ENCODE measurements around the gene ARPC4.
"Not testable (repeated sequence)": the region's sequence is repeated elsewhere in the genome, so short reads cannot be mapped to it uniquely, and the experiment has no call there.

ARPC4 gene

DNA sequence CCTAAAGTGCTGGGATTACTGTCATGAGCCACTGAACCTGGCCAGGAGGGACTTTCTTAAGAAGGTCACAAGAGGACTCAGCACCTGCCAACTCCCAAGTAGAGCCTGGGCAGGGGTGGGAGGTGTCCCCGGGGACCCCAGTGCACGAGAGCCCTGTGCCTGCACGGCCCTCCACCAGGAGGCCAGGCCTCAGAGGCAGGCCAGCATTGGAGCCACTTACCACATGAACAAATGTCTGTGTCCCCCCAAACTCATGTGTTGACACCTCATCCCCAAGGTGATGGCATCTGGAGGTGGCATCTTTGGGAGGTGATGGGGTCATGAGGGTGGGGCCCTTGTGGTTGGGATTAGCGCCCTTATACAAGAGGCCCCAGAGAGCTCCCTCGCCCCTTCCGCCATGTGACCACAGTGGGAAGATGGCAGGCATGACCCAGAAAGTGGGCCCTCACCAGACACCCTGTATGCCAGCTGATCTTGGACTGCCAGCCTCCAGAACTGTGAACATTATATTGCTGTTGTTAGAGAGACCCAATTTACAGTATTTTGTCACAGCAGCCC, 54.1 kb downstream of the ARPC4 start:
- no peak for DNase-seq (ENCODE audit: low read depth)
- TF ChIP-seq, protein P1, sequence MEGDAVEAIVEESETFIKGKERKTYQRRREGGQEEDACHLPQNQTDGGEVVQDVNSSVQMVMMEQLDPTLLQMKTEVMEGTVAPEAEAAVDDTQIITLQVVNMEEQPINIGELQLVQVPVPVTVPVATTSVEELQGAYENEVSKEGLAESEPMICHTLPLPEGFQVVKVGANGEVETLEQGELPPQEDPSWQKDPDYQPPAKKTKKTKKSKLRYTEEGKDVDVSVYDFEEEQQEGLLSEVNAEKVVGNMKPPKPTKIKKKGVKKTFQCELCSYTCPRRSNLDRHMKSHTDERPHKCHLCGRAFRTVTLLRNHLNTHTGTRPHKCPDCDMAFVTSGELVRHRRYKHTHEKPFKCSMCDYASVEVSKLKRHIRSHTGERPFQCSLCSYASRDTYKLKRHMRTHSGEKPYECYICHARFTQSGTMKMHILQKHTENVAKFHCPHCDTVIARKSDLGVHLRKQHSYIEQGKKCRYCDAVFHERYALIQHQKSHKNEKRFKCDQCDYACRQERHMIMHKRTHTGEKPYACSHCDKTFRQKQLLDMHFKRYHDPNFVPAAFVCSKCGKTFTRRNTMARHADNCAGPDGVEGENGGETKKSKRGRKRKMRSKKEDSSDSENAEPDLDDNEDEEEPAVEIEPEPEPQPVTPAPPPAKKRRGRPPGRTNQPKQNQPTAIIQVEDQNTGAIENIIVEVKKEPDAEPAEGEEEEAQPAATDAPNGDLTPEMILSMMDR (conservative IDR thresholded peaks at IDR 0.05; ENCODE audit: low read depth, low read length) = no peak
- no peak overlapping the region for H3K4me3 ChIP-seq (ENCODE audit: low read length)

DNA sequence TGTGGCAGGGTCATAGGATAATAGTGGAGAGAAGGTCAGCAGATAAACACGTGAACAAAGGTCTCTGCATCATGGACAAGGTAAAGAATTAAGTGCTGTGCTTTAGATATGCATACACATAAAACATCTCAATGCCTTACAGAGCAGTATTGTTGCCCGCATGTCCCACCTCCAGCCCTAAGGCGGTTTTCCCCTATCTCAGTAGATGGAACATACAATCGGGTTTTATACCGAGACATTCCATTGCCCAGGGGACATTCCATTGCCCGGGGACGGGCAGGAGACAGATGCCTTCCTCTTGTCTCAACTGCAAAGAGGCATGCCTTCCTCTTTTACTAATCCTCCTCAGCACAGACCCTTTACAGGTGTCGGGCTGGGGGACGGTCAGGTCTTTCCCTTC, 55.0 kb downstream of the ARPC4 start:
- not testable (repeated sequence) for H3K4me3 ChIP-seq (ENCODE audit: low read length); DNase-seq (ENCODE audit: low read depth)

- DNase-seq (ENCODE audit: low read depth) = not testable (repeated sequence)
Observed at GRCh38 chr3:9848860-9849259, 56.0 kb downstream of the ARPC4 start.

GRCh38 chr3:9851383-9851782, 58.5 kb downstream of the ARPC4 start:
- not testable (repeated sequence) for H3K4me3 ChIP-seq (ENCODE audit: low read length); DNase-seq (ENCODE audit: low read depth)

More at GRCh38 chr3:9848860-9849259, 56.0 kb downstream of the ARPC4 start:
- not testable (repeated sequence) for H3K4me3 ChIP-seq (ENCODE audit: low read length)
- TF ChIP-seq, protein P1 (conservative IDR thresholded peaks at IDR 0.05; ENCODE audit: low read depth, low read length) = peak; percentile 52

DNA sequence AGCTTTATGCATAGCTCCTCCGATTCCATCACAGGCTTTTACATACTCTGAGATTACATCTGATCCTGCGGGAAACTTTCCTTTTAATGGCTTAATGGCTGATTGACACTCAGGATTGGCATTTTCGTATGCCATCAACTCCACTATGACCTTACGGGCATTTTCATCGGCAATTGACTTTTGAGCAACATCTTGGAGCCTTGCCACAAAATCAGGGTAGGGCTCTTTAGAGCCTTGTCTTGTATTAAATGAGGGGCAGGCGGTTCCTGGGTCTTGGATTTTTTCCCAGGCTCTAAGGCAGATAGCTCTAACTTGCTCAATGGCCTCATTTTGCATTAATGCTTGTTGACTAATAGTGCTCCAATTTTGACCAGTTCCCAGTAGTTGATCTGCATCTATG, 59.0 kb downstream of the ARPC4 start:
- not testable (repeated sequence) for DNase-seq (ENCODE audit: low read depth)

DNA sequence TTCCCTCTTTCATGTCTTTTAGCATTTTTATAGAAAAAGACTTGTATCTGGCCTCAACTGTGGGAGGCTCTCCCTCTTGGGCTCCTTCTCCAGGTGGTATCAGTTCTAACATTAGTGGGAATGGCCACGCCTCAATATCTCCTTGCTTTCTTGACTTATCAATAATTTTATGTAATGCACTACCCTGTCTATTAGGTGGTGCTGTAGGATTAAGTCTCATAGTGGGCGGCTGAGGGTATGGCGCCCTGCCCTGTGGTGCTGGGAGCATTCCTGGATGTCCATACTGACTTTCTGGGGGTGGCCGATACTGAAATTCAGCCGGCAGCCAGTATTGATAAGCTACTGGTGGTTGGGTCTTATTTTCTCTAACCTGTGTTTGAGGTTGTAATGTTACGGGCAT, 59.6 kb downstream of the ARPC4 start:
- TF ChIP-seq, protein P1 (conservative IDR thresholded peaks at IDR 0.05; ENCODE audit: low read depth, low read length) = no peak
- DNase-seq (ENCODE audit: low read depth) = no peak
- H3K4me3 ChIP-seq (ENCODE audit: low read length) = no peak overlapping the region

More for the DNA sequence above, 59.0 kb downstream of the ARPC4 start:
- not testable (repeated sequence) for H3K4me3 ChIP-seq (ENCODE audit: low read length)

- DNase-seq (ENCODE audit: low read depth); H3K4me3 ChIP-seq (ENCODE audit: low read length): not testable (repeated sequence)
Observed at GRCh38 chr3:9854291-9854940, 61.5 kb downstream of the ARPC4 start.

DNA sequence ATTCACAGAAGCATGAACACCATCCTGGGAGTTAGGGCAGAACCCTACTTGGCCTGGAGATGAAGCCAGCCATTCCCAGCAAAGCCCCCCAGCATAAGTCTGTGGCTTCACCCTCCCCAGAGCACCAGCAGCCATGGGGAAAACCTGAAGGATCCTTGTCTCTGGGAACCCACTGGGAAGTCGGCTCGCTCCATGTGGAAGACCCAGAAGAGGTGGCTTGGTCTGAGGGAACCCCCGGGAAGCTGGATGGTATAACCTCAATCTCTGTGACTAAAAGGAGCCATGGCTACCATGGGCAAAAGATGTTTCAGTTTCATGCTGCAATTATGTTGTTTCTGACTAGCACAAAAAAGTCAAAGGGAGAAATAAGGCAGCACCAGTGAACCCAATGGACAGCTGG, 62.7 kb downstream of the ARPC4 start:
- DNase-seq (ENCODE audit: low read depth) = no peak

More for the DNA sequence above, 62.7 kb downstream of the ARPC4 start:
- no peak overlapping the region for H3K4me3 ChIP-seq (ENCODE audit: low read length)
- TF ChIP-seq, protein P1 (conservative IDR thresholded peaks at IDR 0.05; ENCODE audit: low read depth, low read length) = no peak

Data from retinal pigment epithelial cell (primary cell).